SIG-M5 (cell line): ENCODE measurements around the gene RAB25.
"Not testable (repeated sequence)": the region's sequence is repeated elsewhere in the genome, so short reads cannot be mapped to it uniquely, and the experiment has no call there.

Experiments
- DNase-seq: peaks from one replicate; lab custom pipeline; 2025; lab: John Stamatoyannopoulos, UW

The RAB25 gene

GRCh38 chr1:156102633-156103511 lies 41.9 kb downstream of the RAB25 start:
- no peak for DNase-seq

GRCh38 chr1:156103521-156103947 lies 42.6 kb downstream of the RAB25 start:
- DNase-seq = no peak

- DNase-seq = no peak
Observed at GRCh38 chr1:156104065-156104810, 43.3 kb downstream of the RAB25 start.

GRCh38 chr1:156104861-156105832 lies 44.2 kb downstream of the RAB25 start:
- DNase-seq = no peak

GRCh38 chr1:156106624-156107488 lies 45.9 kb downstream of the RAB25 start:
- DNase-seq = no peak

GRCh38 chr1:156108057-156108456 lies 47.1 kb downstream of the RAB25 start:
- DNase-seq = no peak

GRCh38 chr1:156108664-156109241 lies 47.8 kb downstream of the RAB25 start:
- no peak for DNase-seq

GRCh38 chr1:156110252-156110651 lies 49.3 kb downstream of the RAB25 start:
- no peak for DNase-seq

- no peak for DNase-seq
Observed at GRCh38 chr1:156111355-156111962, 50.5 kb downstream of the RAB25 start.

GRCh38 chr1:156112276-156113137 lies 51.5 kb downstream of the RAB25 start:
- DNase-seq = no peak

- no peak for DNase-seq
Observed at GRCh38 chr1:156113282-156113950, 52.5 kb downstream of the RAB25 start.

GRCh38 chr1:156114101-156114918 lies 53.4 kb downstream of the RAB25 start, which contains the start of gene LMNA:
TSS of gene LMNA (plus strand) at chr1:156114711. CDS start at chr1:156114919, 208 bp downstream.
- peak; percentile 76 for DNase-seq

- no peak for DNase-seq
Observed at GRCh38 chr1:156114919-156115513, 54.1 kb downstream of the RAB25 start.

GRCh38 chr1:156115514-156116374 lies 54.8 kb downstream of the RAB25 start:
- no peak for DNase-seq

GRCh38 chr1:156116731-156117130 lies 55.8 kb downstream of the RAB25 start:
- not testable (repeated sequence) for DNase-seq
